ENCODE results near the gene MAGEA2B. TPM values are rescaled to one million over a fixed set of nuclear protein-coding genes. Genes with fewer than 3 reads are reported as not detected.
"Not testable (repeated sequence)": the region's sequence is repeated elsewhere in the genome, so short reads cannot be mapped to it uniquely, and the experiment has no call there.

MAGEA2B gene
- total RNA-seq: not detected
- not detected for polyA plus RNA-seq
- long read RNA-seq, donor 1: 0 reads
- long read RNA-seq, donor 2: 0 reads

- DNase-seq; H3K27me3 ChIP-seq (ENCODE audit: insufficient read depth in 3 of 3, low read length in 2 of 3); H3K36me3 ChIP-seq (ENCODE audit: insufficient read depth in 1 of 2, low read depth in 1 of 2); H3K4me1 ChIP-seq; H3K27ac ChIP-seq; intact Hi-C loops (cut with DNase I); H3K4me3 ChIP-seq; H3K9me3 ChIP-seq; ATAC-seq: not testable (repeated sequence)
- no CpG with 5 or more reads among the region's 35 CpGs for WGBS, 3 donors
Observed at GRCh38 chrX:152713815-152714787, at the start of gene MAGEA2B. Gene MAGEA2B, plus strand, starts transcription at chrX:152714628. Its CDS starts 2,479 bp downstream, at chrX:152717107.

- ATAC-seq (no peak), DNase-seq (no peak)
- TF ChIP-seq CTCF (IDR thresholded peaks at IDR 0.05): no peak
- H3K4me3 ChIP-seq: no peak overlapping the region
- WGBS, 3 donors: 76 to 92% (median 79%) methylated on average over 1 to 2 of the region's 2 CpGs
- H3K4me1 ChIP-seq: no peaks in the 10 kb centered on the region
- H3K9me3 ChIP-seq: no peaks in the 10 kb centered on the region
- H3K27ac ChIP-seq: no peak overlapping the region
- no peaks in the 10 kb centered on the region for H3K27me3 ChIP-seq (ENCODE audit: insufficient read depth in 3 of 3, low read length in 2 of 3)
- no peaks in the 10 kb centered on the region for H3K36me3 ChIP-seq (ENCODE audit: insufficient read depth in 1 of 2, low read depth in 1 of 2)
- intact Hi-C loops (cut with DNase I): no loop called here
Observed at GRCh38 chrX:152674135-152674534, 40.3 kb upstream of the MAGEA2B start.

GRCh38 chrX:152674652-152675051 lies 39.8 kb upstream of the MAGEA2B start:
- WGBS, 3 donors: 91 to 94% (median 91%) methylated on average over 3 of the region's 3 CpGs

GRCh38 chrX:152681012-152681411 lies 33.4 kb upstream of the MAGEA2B start:
- ATAC-seq; H3K27ac ChIP-seq; H3K27me3 ChIP-seq (ENCODE audit: insufficient read depth in 3 of 3, low read length in 2 of 3); intact Hi-C loops (cut with DNase I); H3K4me3 ChIP-seq; H3K4me1 ChIP-seq; H3K36me3 ChIP-seq (ENCODE audit: insufficient read depth in 1 of 2, low read depth in 1 of 2); H3K9me3 ChIP-seq; DNase-seq: not testable (repeated sequence)
- WGBS, 3 donors: no CpG with 5 or more reads among the region's 3 CpGs

More at GRCh38 chrX:152674652-152675051, 39.8 kb upstream of the MAGEA2B start:
- H3K4me1 ChIP-seq; H3K4me3 ChIP-seq; H3K36me3 ChIP-seq (ENCODE audit: insufficient read depth in 1 of 2, low read depth in 1 of 2); H3K9me3 ChIP-seq; DNase-seq; ATAC-seq; H3K27me3 ChIP-seq (ENCODE audit: insufficient read depth in 3 of 3, low read length in 2 of 3); H3K27ac ChIP-seq; intact Hi-C loops (cut with DNase I): not testable (repeated sequence)

- H3K9me3 ChIP-seq; DNase-seq; H3K27ac ChIP-seq; H3K4me3 ChIP-seq; intact Hi-C loops (cut with DNase I); H3K36me3 ChIP-seq (ENCODE audit: insufficient read depth in 1 of 2, low read depth in 1 of 2); H3K4me1 ChIP-seq; ATAC-seq; H3K27me3 ChIP-seq (ENCODE audit: insufficient read depth in 3 of 3, low read length in 2 of 3): not testable (repeated sequence)
- 79 to 83% (median 80%) methylated on average over 4 to 7 of the region's 34 CpGs for WGBS, 3 donors
Observed at GRCh38 chrX:152697952-152698931, 16.2 kb upstream of the MAGEA2B start, which contains the start of gene MAGEA3. Gene MAGEA3, plus strand, starts transcription at chrX:152698794. Its CDS starts 2,039 bp downstream, at chrX:152700833.

GRCh38 chrX:152700390-152700789 lies 14.0 kb upstream of the MAGEA2B start:
- DNase-seq; intact Hi-C loops (cut with DNase I); H3K9me3 ChIP-seq; H3K27ac ChIP-seq; H3K4me1 ChIP-seq; H3K36me3 ChIP-seq (ENCODE audit: insufficient read depth in 1 of 2, low read depth in 1 of 2); H3K4me3 ChIP-seq; H3K27me3 ChIP-seq (ENCODE audit: insufficient read depth in 3 of 3, low read length in 2 of 3); ATAC-seq: not testable (repeated sequence)
- WGBS, 3 donors: 92 to 96% (median 92%) methylated on average over 4 of the region's 5 CpGs

- H3K27me3 ChIP-seq (ENCODE audit: insufficient read depth in 3 of 3, low read length in 2 of 3); DNase-seq; H3K4me3 ChIP-seq; H3K27ac ChIP-seq; ATAC-seq; H3K36me3 ChIP-seq (ENCODE audit: insufficient read depth in 1 of 2, low read depth in 1 of 2); H3K4me1 ChIP-seq; H3K9me3 ChIP-seq; intact Hi-C loops (cut with DNase I): not testable (repeated sequence)
- WGBS, 3 donors: 64 to 88% (median 80%) methylated on average over 1 to 3 of the region's 7 CpGs
Observed at GRCh38 chrX:152706500-152706899, 7.9 kb upstream of the MAGEA2B start.

- H3K4me1 ChIP-seq; intact Hi-C loops (cut with DNase I); H3K27me3 ChIP-seq (ENCODE audit: insufficient read depth in 3 of 3, low read length in 2 of 3); ATAC-seq; DNase-seq; H3K27ac ChIP-seq; H3K4me3 ChIP-seq; H3K36me3 ChIP-seq (ENCODE audit: insufficient read depth in 1 of 2, low read depth in 1 of 2); H3K9me3 ChIP-seq: not testable (repeated sequence)
- no CpG with 5 or more reads among the region's 2 CpGs for WGBS, 3 donors
Observed at GRCh38 chrX:152709173-152709572, 5.3 kb upstream of the MAGEA2B start, which contains the start of gene CSAG2. Gene CSAG2, minus strand, starts transcription at chrX:152709273. Its CDS starts 161 bp downstream, at chrX:152709112.

- H3K4me3 ChIP-seq; H3K27ac ChIP-seq; H3K4me1 ChIP-seq; intact Hi-C loops (cut with DNase I); H3K36me3 ChIP-seq (ENCODE audit: insufficient read depth in 1 of 2, low read depth in 1 of 2); H3K9me3 ChIP-seq; H3K27me3 ChIP-seq (ENCODE audit: insufficient read depth in 3 of 3, low read length in 2 of 3); ATAC-seq; DNase-seq: not testable (repeated sequence)
- no CpG with 5 or more reads among the region's 5 CpGs for WGBS, 3 donors
Observed at GRCh38 chrX:152713195-152713594, 1.2 kb upstream of the MAGEA2B start.
